Neural cell (in vitro differentiated cells): ENCODE data around the gene TNFRSF14.

Experiments used
- CTCF ChIP-seq: fragments of 450-650 bp; IDR thresholded peaks from 2 replicates; pipeline ENCODE4 v1.5.1; 2014; ENCODE audit warnings: antibody characterized with exemption, mild to moderate bottlenecking, moderate library complexity; ENCODE audit not compliant: poor library complexity, severe bottlenecking
- REST ChIP-seq: IDR thresholded peaks from 2 replicates; pipeline ENCODE4 v1.6.1; 2012; ENCODE audit warnings: borderline replicate concordance

GRCh38 chr1:2548068-2548589, 8.0 kb upstream of the TNFRSF14 start:
- TF ChIP-seq REST (no peak), CTCF (peak; percentile 88)
